H9 (cell line): ENCODE data around the gene PLXNA4. TPM values are rescaled to one million over a fixed set of nuclear protein-coding genes. Genes with fewer than 3 reads are reported as not detected.

Source experiments
- DNase-seq: peaks from one replicate; pipeline ENCODE4 v3.0.0-alpha.2; 2017
- H2AFZ ChIP-seq: one replicate; pipeline ENCODE4 v1.6.1; 2013; ENCODE audit warnings: mild to moderate bottlenecking, low read length, control low read depth, moderate library complexity
- H2AK5ac ChIP-seq: 2 replicates; pipeline ENCODE4 v1.6.1; 2013; ENCODE audit warnings: low read length, control low read depth, mixed read lengths; ENCODE audit not compliant: insufficient read length
- H2BK120ac ChIP-seq: one replicate; pipeline ENCODE4 v1.6.1; 2013; ENCODE audit warnings: low read depth, mild to moderate bottlenecking, low read length, control low read depth, inconsistent platforms; ENCODE audit not compliant: poor library complexity, severe bottlenecking
- H2BK12ac ChIP-seq: 2 replicates; pipeline ENCODE4 v1.6.1; 2013; ENCODE audit warnings: low read length, control low read depth, mixed read lengths, low read depth; ENCODE audit not compliant: insufficient read length
- H2BK15ac ChIP-seq: 2 replicates; pipeline ENCODE4 v1.6.1; 2013; ENCODE audit warnings: low read depth, low read length, control low read depth
- H2BK20ac ChIP-seq: one replicate; pipeline ENCODE4 v1.6.1; 2013; ENCODE audit warnings: low read depth, mild to moderate bottlenecking, low read length, control low read depth, inconsistent platforms; ENCODE audit not compliant: poor library complexity, severe bottlenecking
- H2BK5ac ChIP-seq: 2 replicates; pipeline ENCODE4 v1.6.1; 2013; ENCODE audit warnings: low read length, control low read depth, mixed read lengths; ENCODE audit not compliant: insufficient read length
- H3K14ac ChIP-seq: 2 replicates; pipeline ENCODE4 v1.6.1; 2013; ENCODE audit warnings: low read length, control low read depth; ENCODE audit not compliant: insufficient read depth
- H3K18ac ChIP-seq: 2 replicates; pipeline ENCODE4 v1.6.1; 2013; ENCODE audit warnings: low read depth, mild to moderate bottlenecking, mixed read lengths, low read length, control low read depth; ENCODE audit not compliant: insufficient read length
- H3K23ac ChIP-seq: 2 replicates; pipeline ENCODE4 v1.6.1; 2013; ENCODE audit warnings: low read length, control low read depth, mixed read lengths, low read depth; ENCODE audit not compliant: insufficient read length
- H3K23me2 ChIP-seq: 2 replicates; pipeline ENCODE4 v1.6.1; 2013; ENCODE audit warnings: low read depth, mild to moderate bottlenecking, mixed read lengths, low read length, control low read depth; ENCODE audit not compliant: insufficient read length, poor library complexity, severe bottlenecking
- H3K27ac ChIP-seq: 2 replicates; pipeline ENCODE4 v1.5.1; 2013; ENCODE audit warnings: low read length, control low read depth, mixed read lengths, low read depth; ENCODE audit not compliant: insufficient read length
- H3K27me3 ChIP-seq: 2 replicates; pipeline ENCODE4 v1.6.1; 2013; ENCODE audit warnings: low read length, control low read depth, inconsistent platforms; ENCODE audit not compliant: insufficient read depth
- H3K4ac ChIP-seq: 2 replicates; pipeline ENCODE4 v1.6.1; 2013; ENCODE audit warnings: low read depth, mild to moderate bottlenecking, control low read depth, inconsistent platforms, low read length, moderate library complexity
- H3K4me1 ChIP-seq: 2 replicates; pipeline ENCODE4 v1.6.1; 2013; ENCODE audit warnings: low read length, control low read depth, inconsistent platforms; ENCODE audit not compliant: insufficient read depth
- H3K4me2 ChIP-seq: 2 replicates; pipeline ENCODE4 v1.6.1; 2013; ENCODE audit warnings: low read length, control low read depth, mixed read lengths; ENCODE audit not compliant: insufficient read length, insufficient read depth
- H3K56ac ChIP-seq: 2 replicates; pipeline ENCODE4 v1.6.1; 2013; ENCODE audit warnings: low read depth, mild to moderate bottlenecking, mixed read lengths, low read length, control low read depth; ENCODE audit not compliant: insufficient read length
- H3K79me1 ChIP-seq: 2 replicates; pipeline ENCODE4 v1.6.1; 2013; ENCODE audit warnings: low read depth, mild to moderate bottlenecking, moderate library complexity, low read length, control low read depth, inconsistent platforms; ENCODE audit not compliant: insufficient read depth, poor library complexity, severe bottlenecking
- H3K79me2 ChIP-seq: 2 replicates; pipeline ENCODE4 v1.6.1; 2013; ENCODE audit warnings: low read length, control low read depth, inconsistent platforms; ENCODE audit not compliant: insufficient read depth
- H3K9ac ChIP-seq: 2 replicates; pipeline ENCODE4 v1.6.1; 2013; ENCODE audit warnings: low read length, control low read depth, mixed read lengths; ENCODE audit not compliant: insufficient read length; ENCODE audit errors: extremely low read depth
- H3K9me3 ChIP-seq: one replicate; pipeline ENCODE4 v1.6.1; 2013; ENCODE audit warnings: low read depth, low read length, inconsistent platforms; ENCODE audit not compliant: control insufficient read depth
- H3T11ph ChIP-seq: one replicate; pipeline ENCODE4 v1.6.1; 2013; ENCODE audit warnings: mild to moderate bottlenecking, low read length, control low read depth, inconsistent platforms
- H4K20me1 ChIP-seq: one replicate; pipeline ENCODE4 v1.6.1; 2013; ENCODE audit not compliant: control insufficient read depth, insufficient read length, insufficient read depth
- H4K5ac ChIP-seq: 2 replicates; pipeline ENCODE4 v1.6.1; 2013; ENCODE audit warnings: low read depth, mild to moderate bottlenecking, mixed read lengths, low read length, control low read depth; ENCODE audit not compliant: insufficient read length
- H4K8ac ChIP-seq: replicated peaks from 2 replicates; pipeline ENCODE4 v1.6.1; 2013; ENCODE audit warnings: low read length, control low read depth, mixed read lengths, low read depth; ENCODE audit not compliant: insufficient read length
- H4K91ac ChIP-seq: 2 replicates; pipeline ENCODE4 v1.6.1; 2013; ENCODE audit warnings: low read depth, mild to moderate bottlenecking, moderate library complexity, mixed read lengths, low read length, control low read depth; ENCODE audit not compliant: insufficient read length
- H3K27ac Mint-ChIP-seq, 3 experiments: 2 replicates in 2 of 3; 3 replicates in 1 of 3; pipeline ENCODE4 v1.8.0; 2020 to 2021; ENCODE audit warnings: mixed read lengths in 3 of 3, mild to moderate bottlenecking in 1 of 3, moderate library complexity in 1 of 3
- H3K27me3 Mint-ChIP-seq: 2 replicates; pipeline ENCODE4 v1.8.0; 2021; ENCODE audit warnings: low read depth, mild to moderate bottlenecking, moderate library complexity, mixed read lengths
- H3K36me3 Mint-ChIP-seq, 3 experiments: 2 replicates in 2 of 3; 3 replicates in 1 of 3; pipeline ENCODE4 v1.8.0; 2020 to 2021; ENCODE audit warnings: low read depth in 3 of 3, mixed read lengths in 3 of 3; ENCODE audit not compliant: insufficient read depth in 1 of 3
- H3K4me1 Mint-ChIP-seq, 2 experiments: 2 replicates each; pipeline ENCODE4 v1.8.0; 2020; ENCODE audit warnings: mixed read lengths in 2 of 2
- H3K4me3 Mint-ChIP-seq, 2 experiments: 2 replicates in 1 of 2; 3 replicates in 1 of 2; pipeline ENCODE4 v1.8.0; 2020 to 2021; ENCODE audit warnings: mild to moderate bottlenecking in 2 of 2, mixed read lengths in 2 of 2, moderate library complexity in 1 of 2
- H3K9me3 Mint-ChIP-seq, 2 experiments: 2 replicates in 1 of 2; 3 replicates in 1 of 2; pipeline ENCODE4 v1.8.0; 2020; ENCODE audit warnings: mild to moderate bottlenecking in 2 of 2, mixed read lengths in 2 of 2, moderate library complexity in 1 of 2
- CTCF ChIP-seq: fragments of 200-600 bp; sonication (generic); conservative IDR thresholded peaks from 3 replicates; pipeline ENCODE4 v1.8.0; 2021; ENCODE audit warnings: antibody characterized with exemption, mild to moderate bottlenecking
- WGBS: extraction: QIAGEN DNeasy Blood & Tissue Kit; methylation state at CpG from one replicate; pipeline ENCODE4 v1.1.7; 2013; ENCODE audit warnings: missing lambda C conversion rate, low lambda C conversion rate, mixed read lengths; ENCODE audit not compliant: insufficient read length; ENCODE audit errors: extremely low coverage; 5-methylcytosine and 5-hydroxymethylcytosine counted together
- total RNA-seq: library from RNA; stranded (reverse); gene quantifications from 2 replicates; pipeline ENCODE4 v1.2.1, GENCODE V29; 2021

The PLXNA4 gene
- total RNA-seq, 1 experiment from 2014 or later = 0.35 TPM

- Mint-ChIP-seq H3K27ac (no peak overlapping the region), H3K36me3 (peaks cover 0 to 3% (median 0%) of the 10 kb centered on the region in 3 experiments; a peak in 2 of 7 replicates), H3K9me3 (peaks cover 0 to 5% of the 10 kb centered on the region in 2 experiments; a peak in 3 of 5 replicates), H3K27me3 (peaks cover 61% of the 10 kb centered on the region), H3K4me1 (peaks cover 54 to 60% of the 10 kb centered on the region in 2 experiments), H3K4me3 (0 out of 5 replicates have a peak overlapping the region, but pooled peaks of 1 of the 2 experiments have one; percentile 13)
- H4K8ac ChIP-seq = no peak overlapping the region
- no peaks in the 10 kb centered on the region for H3K9me3 ChIP-seq
- no peak overlapping the region for H3K56ac ChIP-seq
- no peak overlapping the region for H3K9ac ChIP-seq
- WGBS = no CpG with 5 or more reads among the region's 1 CpG
- H3K18ac ChIP-seq = no peak overlapping the region
- no peaks in the 10 kb centered on the region for H3K79me2 ChIP-seq
- no peak overlapping the region for H2BK20ac ChIP-seq
- H4K5ac ChIP-seq = no peak overlapping the region
- H3K4me2 ChIP-seq = no peak overlapping the region
- no peak overlapping the region for H2AK5ac ChIP-seq
- H2BK12ac ChIP-seq = no peak overlapping the region
- no peaks in the 10 kb centered on the region for H4K20me1 ChIP-seq
- H3K4me1 ChIP-seq = peaks cover 7% of the 10 kb centered on the region; the same call in 1 of the 2 replicates
- no peak for TF ChIP-seq CTCF
- H3K23ac ChIP-seq = no peak overlapping the region
- no peaks in the 10 kb centered on the region for H3K23me2 ChIP-seq
- H3K4ac ChIP-seq = no peak overlapping the region
- H2BK120ac ChIP-seq = no peak overlapping the region
- H3K27me3 ChIP-seq = no peaks in the 10 kb centered on the region
- H4K91ac ChIP-seq = no peak overlapping the region
- no peak overlapping the region for H2BK15ac ChIP-seq
- no peak overlapping the region for H3K14ac ChIP-seq
- no peaks in the 10 kb centered on the region for H3K79me1 ChIP-seq
- H3K27ac ChIP-seq = no peak overlapping the region
- H2AFZ ChIP-seq = no peak overlapping the region
- no peak for DNase-seq
- H2BK5ac ChIP-seq = no peak overlapping the region
- H3T11ph ChIP-seq = no peak overlapping the region
Observed at GRCh38 chr7:132544999-132545398, 31.3 kb downstream of the PLXNA4 start.
